C4-2B (cell line): Measurements from ENCODE around the gene CIDEB.

Experiments
- ZFX ChIP-seq: fragments of 450-650 bp; IDR thresholded peaks from 2 replicates; pipeline ENCODE4 v1.6.1; 2017
- TF ChIP-seq, protein P1 (sequence below): fragments of 450-650 bp; conservative IDR thresholded peaks from 2 replicates; pipeline ENCODE4 v1.5.1; 2017; ENCODE audit warnings: mild to moderate bottlenecking

DNA sequence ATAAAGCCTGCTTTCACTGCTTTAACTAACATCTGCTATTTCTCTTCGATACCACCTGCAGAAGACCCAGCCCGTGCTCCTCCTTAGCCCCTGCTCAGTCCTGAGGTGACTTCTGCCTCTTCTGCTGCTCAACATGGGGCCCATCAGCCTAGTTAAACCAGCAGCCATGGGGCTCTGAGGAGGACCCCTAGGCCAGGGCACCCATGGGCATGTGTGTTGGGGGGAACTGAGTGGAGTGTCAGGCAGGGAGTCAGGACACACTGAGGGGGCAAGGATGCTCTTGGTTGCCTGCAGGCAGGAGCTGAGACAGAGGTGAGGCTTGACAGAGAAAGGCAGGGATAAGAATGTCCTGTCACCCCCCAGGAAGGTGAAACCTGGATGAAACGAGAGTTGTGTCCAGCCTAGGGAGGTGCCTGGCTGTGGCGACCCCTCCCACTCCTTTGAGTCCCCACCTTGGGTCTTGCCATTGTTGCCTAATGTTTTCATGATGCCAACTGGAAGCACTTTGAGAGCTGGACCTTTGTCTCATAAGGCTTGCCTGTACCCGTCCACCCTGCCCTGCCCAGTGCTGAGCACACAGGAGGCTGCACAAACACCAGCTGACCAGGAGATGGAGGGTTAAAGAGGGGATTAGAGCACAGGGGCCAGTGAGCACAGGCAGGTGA lies 23.8 kb downstream of the CIDEB start:
- TF ChIP-seq, protein P1, sequence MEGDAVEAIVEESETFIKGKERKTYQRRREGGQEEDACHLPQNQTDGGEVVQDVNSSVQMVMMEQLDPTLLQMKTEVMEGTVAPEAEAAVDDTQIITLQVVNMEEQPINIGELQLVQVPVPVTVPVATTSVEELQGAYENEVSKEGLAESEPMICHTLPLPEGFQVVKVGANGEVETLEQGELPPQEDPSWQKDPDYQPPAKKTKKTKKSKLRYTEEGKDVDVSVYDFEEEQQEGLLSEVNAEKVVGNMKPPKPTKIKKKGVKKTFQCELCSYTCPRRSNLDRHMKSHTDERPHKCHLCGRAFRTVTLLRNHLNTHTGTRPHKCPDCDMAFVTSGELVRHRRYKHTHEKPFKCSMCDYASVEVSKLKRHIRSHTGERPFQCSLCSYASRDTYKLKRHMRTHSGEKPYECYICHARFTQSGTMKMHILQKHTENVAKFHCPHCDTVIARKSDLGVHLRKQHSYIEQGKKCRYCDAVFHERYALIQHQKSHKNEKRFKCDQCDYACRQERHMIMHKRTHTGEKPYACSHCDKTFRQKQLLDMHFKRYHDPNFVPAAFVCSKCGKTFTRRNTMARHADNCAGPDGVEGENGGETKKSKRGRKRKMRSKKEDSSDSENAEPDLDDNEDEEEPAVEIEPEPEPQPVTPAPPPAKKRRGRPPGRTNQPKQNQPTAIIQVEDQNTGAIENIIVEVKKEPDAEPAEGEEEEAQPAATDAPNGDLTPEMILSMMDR = no peak
- TF ChIP-seq ZFX = no peak
